ENCODE measurements around the gene COL18A1.

DNA sequence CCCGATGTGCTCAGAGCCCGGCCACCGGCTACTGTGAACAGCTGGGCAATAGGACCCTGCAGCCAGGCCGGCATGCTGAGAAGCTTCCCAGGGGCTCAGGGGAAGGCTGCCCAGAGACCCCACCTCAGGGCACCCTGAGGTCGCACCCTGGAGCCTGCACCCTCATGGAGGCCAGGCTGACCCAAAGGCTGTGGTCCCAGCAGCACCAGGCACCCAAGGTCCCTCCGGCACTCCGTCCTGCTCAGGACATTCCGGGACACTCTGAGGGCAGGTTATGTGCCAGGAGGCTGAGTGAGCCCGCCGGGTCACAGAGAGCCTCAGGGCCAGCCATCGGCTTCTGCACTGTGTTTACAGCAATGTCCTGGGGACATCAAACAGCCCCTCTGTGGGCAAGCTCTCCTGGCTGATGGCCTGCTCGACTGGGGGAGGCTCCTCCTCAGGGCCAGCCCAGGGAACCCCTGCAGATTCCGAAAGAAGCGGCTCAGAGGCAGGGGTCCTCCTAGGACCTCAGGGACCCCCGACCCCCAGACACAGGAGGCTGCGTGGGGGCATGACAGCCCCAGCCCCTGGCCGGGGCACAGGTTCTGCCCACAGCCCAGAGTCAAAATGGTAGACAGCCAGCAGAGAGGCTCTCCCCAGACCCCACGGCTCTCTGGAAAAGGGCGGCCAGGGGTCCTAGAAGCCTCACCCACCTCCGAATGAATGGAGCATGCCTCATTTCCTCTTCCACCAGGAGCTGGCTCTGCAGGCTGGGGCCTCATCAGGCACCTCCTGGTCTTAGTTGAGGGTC lies 129.1 kb downstream of the COL18A1 start:
- TF ChIP-seq, protein P1, sequence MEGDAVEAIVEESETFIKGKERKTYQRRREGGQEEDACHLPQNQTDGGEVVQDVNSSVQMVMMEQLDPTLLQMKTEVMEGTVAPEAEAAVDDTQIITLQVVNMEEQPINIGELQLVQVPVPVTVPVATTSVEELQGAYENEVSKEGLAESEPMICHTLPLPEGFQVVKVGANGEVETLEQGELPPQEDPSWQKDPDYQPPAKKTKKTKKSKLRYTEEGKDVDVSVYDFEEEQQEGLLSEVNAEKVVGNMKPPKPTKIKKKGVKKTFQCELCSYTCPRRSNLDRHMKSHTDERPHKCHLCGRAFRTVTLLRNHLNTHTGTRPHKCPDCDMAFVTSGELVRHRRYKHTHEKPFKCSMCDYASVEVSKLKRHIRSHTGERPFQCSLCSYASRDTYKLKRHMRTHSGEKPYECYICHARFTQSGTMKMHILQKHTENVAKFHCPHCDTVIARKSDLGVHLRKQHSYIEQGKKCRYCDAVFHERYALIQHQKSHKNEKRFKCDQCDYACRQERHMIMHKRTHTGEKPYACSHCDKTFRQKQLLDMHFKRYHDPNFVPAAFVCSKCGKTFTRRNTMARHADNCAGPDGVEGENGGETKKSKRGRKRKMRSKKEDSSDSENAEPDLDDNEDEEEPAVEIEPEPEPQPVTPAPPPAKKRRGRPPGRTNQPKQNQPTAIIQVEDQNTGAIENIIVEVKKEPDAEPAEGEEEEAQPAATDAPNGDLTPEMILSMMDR (IDR thresholded peaks at IDR 0.05): no peak
- no peak for TF ChIP-seq POLR2AphosphoS5 (IDR thresholded peaks at IDR 0.05)
